NCI-H146 treated with DMSO at 0.1 percent for 48 hours (cell line): Measurements from ENCODE around the gene FAM124A.

Source experiments
- DNase-seq: peaks from one replicate; lab custom pipeline; 2025; ENCODE audit not compliant: unreplicated experiment; lab: John Stamatoyannopoulos, UW

Gene FAM124A

DNA sequence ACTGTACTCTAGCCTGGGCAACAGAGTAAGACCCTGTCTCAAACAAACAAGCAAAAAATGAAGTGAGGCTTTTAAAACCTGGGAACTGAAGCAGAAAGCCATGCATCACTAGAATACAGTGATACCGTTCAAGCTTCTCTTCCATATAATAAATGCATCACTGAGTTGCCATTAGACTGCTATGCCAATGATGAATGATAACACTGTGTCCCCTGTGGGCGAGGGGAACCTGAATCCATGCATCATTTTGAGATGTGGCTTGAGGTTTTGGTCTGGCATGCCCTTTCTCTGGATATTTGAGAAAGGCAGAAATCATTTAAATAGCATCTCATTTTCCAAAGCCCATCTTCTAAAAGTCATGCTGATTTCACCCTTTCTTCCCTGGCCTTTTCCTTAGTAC lies 1.5 kb upstream of the FAM124A start:
- no peak for DNase-seq

- DNase-seq: no peak
Measured at GRCh38 chr13:51221108-51221507, 1.1 kb upstream of the FAM124A start.

- no peak for DNase-seq
Measured at GRCh38 chr13:51221674-51222036, 543 bp upstream of the FAM124A start.

DNA sequence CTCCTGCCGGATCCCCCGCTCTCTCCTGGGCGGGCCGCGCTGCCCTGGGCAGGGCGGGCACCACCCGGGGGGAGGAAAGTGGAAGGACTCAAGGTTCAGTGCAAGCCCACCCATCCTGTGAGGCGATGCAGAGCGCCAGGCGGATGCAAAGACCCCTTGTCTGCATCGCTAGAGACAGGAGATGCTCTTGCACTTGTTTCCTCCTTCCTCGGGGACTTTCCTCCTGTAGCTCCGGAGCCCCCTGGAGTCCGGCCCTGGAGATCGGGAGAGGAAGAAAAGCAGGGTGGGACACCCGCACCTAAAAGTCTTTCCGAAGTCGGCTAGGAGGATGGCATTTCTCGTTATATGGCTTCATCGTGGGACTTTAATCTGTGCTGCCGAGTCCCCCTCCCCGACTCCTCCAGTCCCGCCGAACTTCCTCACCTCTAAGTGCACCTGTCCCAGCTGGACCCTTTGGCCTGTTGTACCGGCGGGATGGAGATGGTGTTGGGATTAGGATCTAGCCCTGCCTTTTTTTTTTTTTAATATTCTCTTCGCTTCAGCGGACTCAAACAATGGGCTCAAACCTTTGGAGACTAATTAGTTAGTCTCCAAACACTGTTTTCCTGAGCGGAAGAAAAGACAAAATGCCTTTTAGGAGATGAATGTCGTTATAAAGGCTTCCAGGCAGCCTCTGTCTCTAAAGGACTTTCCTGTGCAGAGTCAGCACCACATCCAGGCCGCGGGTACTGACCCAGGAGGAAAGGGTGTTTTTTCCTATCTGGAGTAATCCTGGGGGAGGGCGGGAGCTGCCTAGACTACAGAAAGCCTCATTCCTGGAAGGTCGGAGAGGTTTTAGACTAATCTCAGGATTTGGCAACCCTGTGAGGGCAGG lies 725 bp downstream of the FAM124A start:
- DNase-seq: no peak

DNA sequence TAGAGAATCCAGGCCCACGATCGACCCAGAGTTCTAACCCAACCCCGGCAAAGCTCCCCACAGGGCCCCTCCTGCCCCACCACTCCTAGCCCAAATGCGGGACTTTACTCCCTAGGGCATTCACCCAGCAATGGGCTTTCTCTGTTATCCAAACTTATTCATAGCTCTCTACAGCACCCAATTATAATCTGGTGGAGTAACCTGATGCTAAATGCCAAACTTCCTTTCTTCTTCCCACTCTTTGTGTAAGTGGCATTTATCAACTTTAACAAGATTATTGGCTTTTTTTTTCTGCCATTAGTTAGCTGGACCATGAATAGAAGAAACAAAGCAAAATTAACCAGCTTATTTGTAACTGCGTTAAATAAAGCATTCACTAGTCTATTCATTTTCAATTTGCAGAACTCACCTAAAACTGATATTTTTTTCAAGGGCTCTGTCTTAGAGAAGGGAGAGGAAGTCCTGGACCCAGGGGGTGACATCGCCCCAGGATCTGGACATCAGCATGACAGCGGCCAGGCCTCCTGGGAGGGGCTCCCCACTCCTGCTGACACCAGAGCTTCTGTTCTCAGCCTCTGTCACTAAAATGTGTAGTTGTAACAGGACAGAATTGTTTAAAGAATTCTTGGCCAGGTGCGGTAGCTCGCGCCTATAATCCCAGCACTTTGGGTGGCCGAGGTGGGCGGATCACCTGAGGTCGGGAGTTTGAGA lies 1.5 kb downstream of the FAM124A start:
- no peak for DNase-seq

GRCh38 chr13:51225029-51225428 lies 2.8 kb downstream of the FAM124A start:
- no peak for DNase-seq

DNA sequence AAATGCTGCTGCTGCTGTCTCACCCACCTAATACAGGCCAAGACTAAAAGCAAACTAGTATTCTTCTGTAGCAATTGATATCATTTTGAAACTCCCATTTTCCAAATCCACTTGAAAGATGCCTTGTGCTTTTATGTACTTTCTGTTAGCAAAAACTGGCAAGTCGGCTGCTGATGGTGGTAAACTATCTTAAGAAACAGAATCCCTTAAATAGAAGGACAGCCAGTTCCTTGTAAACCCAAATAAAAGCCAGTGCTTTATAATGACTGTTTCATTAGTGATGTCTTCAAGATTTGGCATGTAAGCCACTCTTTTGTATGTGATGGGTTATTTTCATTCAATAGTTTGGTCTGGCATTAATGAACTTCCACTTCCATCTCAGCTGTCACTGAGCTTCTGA lies 5.2 kb downstream of the FAM124A start:
- DNase-seq: no peak

DNA sequence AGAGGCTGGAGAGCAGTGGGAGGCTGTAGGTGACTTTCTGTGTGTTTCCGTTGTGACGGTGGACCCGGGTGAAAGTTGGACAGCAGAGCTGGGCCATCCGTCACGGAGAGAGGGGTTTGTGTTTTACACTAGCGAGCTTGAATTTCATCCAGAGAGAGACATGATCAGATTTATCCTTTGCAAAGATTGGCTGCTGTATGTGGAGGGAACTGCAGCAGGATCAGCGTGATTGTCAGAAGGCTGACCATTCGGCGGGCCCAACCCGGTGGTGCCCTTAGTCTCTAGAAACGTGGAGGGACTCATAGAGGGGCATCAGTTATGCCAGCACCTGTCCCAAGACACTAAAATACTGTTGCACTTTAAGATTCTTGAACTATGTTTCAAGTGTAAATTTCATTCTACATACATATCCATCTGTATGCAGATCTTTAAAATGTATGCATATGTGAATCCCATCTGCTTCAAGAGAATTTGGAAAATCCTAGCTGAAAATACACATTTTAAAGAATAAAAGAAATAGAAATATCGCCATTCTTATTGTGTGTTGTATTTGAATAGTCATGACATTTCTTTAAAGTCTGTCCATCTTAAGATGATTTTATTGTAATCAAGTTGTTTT lies 7.0 kb downstream of the FAM124A start:
- no peak for DNase-seq

- DNase-seq: no peak
Measured at GRCh38 chr13:51229731-51230130, 7.5 kb downstream of the FAM124A start.

- DNase-seq: no peak
Measured at GRCh38 chr13:51230477-51231105, 8.4 kb downstream of the FAM124A start.

GRCh38 chr13:51231456-51231855 lies 9.3 kb downstream of the FAM124A start:
- no peak for DNase-seq

GRCh38 chr13:51232328-51232727 lies 10.1 kb downstream of the FAM124A start:
- no peak for DNase-seq

DNA sequence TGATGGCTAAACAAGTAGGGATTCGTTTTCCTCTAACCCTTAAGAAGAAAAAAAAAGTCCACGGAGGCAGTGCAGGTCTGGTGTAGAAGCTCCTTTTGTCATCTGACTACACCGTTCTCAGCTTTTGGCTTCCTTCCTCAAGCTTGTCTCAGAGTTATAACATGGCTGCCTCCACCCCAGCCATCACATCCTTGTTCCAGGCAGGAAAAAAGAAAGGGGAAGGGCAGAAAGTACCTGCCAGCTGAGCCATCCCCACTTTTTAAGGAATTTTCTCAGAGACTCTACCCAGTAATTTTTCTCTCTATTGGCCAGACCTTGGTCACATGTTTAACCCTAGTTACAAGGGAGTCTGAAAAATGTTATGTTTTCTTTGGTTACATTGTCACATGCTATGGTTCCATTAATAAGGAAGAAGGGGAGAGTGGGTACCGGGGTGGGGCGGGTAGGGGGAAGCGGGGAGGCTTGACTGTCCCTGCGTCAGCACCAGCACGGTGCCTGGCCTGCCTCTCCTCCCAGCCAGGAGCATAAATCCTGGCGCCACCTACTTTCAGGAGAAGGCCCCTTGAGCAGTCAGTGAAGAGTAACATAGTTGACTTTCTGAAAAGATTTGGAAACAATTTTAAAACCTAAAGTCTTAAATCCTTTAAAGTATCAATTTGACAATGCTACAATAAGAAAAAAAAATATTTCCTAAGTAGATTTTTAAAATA lies 11.1 kb downstream of the FAM124A start:
- no peak for DNase-seq

DNA sequence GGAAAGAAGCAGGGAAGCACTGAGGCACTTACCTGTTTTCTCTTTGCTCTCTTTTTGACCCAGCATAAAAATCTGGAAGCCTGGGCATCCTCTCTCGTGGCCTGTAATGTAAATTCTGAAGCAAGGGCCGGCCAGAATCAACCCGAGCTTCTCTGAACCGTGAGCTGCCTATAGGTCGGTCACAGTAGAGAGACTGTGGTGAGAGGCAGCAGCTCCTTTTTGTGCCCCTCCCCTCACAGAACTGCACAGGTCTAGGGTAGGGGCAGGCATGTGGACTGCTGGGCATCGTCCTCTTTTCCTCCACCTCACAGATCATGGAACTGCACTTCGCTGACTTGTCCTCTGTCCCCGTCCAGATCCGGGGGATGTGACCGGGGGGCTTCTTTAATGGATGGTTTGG lies 12.5 kb downstream of the FAM124A start:
- no peak for DNase-seq

DNA sequence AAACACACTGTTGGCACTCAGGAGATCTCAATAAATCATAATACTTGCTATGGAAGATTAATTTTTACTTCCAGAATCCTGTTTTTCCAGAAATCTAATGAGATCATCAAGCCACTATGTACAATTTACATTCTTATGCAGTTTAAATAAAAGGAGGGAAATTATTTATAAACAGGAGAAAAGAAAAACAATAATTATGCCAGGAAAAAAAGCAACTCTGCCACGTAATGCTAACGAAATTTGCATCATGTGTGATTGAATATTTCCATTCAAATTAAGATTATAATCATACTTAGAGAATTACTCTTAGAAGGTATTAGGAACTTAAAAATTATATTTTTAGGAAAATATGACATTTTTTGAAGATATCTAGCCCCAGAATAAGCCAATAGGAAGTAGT lies 13.0 kb downstream of the FAM124A start:
- DNase-seq: no peak

DNA sequence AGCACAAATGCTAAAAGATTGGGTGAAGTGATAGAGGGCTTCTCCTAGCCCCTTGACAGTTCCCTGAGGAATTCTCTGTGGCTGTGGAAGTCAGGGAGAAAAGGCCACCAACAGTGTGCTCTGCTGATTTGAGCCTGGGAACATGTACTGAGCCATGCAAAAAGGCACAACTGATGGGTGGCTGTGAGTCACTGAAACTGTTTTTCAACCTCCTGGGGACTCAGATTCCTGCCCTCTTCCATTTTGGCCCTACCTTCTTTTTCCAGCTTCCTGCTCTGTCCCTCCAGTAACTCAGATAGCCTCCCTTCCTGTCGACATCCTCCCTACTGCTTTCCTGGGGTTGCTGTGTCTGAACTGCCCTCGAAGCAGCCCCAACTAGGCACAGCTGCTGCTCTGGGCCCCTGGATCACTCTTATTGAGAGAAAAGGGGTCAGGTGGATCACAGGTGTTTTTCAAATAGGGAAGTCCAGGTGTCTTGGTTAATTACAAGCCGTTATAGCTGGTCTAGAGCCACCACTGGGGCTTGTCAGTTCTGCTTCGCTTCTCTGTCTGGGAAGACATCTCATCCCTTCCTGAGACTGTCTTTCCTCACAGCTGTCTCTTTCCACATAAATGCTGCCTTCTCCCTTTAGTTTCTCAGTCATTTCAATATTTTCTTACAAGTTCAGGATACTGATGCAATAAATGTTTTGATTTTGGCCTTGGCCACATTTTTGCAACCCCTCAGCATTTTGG lies 13.7 kb downstream of the FAM124A start:
- peak; percentile 32 for DNase-seq

GRCh38 chr13:51236491-51236792 lies 14.2 kb downstream of the FAM124A start:
- no peak for DNase-seq

DNA sequence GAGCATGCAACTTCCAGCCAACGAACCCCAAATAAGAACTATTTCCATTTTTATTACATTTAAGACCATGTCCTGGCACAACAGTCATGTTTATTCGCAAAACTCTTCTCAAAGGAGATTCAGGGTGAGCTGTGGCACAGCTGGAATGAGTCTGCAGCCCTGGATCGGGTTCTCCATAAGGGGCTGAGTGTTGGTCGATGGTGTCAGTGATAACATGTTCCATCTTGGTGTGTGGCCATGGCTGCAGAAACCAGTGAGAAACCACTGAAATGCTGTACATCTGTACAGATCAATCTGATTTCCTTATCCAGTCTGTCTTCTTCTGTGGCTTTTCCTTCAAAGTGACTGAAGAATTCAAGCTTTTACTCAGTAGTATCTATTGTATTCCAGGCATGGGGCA lies 15.2 kb downstream of the FAM124A start:
- DNase-seq: no peak

GRCh38 chr13:51237887-51238286 lies 15.7 kb downstream of the FAM124A start:
- no peak for DNase-seq

DNA sequence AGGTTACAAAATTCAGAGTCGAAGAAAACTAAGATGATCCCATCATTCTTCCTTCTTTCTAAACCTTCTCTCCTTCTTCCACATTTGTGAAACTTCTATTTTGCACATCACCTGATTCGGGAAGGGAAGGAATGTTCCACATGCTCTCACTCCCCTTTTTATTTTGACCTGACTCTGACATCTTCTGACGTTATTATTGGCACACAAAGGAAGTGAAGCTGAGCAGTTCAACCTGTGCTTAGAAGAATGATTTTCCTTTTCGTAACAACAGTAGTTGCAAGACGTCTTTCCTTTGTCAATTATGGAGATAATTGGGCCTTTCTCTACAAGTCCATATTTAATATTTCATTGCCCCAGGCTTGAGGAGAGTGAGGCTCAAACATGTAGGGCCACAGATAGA lies 18.0 kb downstream of the FAM124A start:
- no peak for DNase-seq

DNA sequence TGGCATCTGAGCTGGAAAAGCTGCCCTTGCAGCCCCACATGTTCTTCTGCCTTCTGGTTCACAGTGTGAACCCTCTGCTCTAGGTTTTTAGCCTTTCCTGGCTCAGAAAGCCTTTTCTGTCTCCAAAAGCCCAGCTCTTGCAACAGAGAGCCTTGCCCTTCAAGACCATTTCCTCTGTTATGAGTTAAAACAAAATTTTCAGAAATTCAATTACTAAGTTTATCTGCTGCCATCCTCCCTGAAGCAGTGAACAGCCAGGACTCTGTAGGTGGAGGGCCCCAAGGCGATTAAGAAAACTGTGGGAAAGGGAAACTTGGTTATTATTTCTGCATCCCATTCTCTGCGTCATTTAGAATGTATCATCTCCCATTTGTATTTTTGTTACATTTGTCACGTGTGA lies 18.8 kb downstream of the FAM124A start:
- no peak for DNase-seq
